ENCODE data around the gene ZNF524.

The ZNF524 gene

DNA sequence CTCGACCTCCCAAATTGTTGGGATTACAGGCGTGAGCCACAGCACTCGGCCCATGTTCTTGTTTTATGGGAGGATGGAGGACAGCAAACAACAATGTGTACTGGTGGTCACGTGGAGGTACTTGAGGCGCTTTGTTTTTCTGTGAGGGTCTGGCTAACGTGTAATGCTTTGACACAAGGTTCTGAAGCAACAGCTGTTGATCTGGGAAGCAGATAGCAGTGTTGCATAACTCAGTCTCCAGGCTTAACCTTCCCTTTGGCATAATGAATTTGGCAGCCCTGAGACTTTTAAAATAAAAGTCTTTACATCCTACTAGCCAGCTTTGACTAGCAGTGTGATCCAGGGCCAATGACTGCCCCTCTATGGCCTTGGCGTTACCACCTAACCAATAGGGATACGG is 33.8 kb downstream of the ZNF524 start:
- no peak for DNase-seq (ENCODE audit: extremely low read depth, low read depth)
- TF ChIP-seq, protein P1, sequence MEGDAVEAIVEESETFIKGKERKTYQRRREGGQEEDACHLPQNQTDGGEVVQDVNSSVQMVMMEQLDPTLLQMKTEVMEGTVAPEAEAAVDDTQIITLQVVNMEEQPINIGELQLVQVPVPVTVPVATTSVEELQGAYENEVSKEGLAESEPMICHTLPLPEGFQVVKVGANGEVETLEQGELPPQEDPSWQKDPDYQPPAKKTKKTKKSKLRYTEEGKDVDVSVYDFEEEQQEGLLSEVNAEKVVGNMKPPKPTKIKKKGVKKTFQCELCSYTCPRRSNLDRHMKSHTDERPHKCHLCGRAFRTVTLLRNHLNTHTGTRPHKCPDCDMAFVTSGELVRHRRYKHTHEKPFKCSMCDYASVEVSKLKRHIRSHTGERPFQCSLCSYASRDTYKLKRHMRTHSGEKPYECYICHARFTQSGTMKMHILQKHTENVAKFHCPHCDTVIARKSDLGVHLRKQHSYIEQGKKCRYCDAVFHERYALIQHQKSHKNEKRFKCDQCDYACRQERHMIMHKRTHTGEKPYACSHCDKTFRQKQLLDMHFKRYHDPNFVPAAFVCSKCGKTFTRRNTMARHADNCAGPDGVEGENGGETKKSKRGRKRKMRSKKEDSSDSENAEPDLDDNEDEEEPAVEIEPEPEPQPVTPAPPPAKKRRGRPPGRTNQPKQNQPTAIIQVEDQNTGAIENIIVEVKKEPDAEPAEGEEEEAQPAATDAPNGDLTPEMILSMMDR (IDR thresholded peaks at IDR 0.05; ENCODE audit: low read depth, low read length), result no peak

DNA sequence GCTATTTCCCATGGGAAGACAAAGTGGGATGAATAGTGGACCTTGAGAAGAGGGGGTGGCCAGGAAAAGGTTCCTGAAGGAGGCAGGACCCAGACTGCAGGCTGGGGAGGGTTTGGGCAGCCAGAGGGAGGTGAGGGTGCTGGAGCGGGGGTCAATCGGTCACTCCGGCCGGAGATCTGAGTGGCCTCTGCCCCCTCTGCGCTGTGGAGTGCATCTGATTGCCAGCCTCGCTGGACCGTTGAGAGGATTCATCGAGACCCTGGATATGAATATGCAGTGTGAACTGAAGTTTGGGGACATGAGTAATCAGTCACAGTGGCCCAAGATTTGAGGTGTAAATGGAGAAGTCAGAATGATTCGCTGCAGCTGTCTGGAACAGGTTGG is 35.2 kb downstream of the ZNF524 start:
- no peak for DNase-seq (ENCODE audit: extremely low read depth, low read depth)
- TF ChIP-seq, protein P1 (IDR thresholded peaks at IDR 0.05; ENCODE audit: low read depth, low read length), result no peak

DNA sequence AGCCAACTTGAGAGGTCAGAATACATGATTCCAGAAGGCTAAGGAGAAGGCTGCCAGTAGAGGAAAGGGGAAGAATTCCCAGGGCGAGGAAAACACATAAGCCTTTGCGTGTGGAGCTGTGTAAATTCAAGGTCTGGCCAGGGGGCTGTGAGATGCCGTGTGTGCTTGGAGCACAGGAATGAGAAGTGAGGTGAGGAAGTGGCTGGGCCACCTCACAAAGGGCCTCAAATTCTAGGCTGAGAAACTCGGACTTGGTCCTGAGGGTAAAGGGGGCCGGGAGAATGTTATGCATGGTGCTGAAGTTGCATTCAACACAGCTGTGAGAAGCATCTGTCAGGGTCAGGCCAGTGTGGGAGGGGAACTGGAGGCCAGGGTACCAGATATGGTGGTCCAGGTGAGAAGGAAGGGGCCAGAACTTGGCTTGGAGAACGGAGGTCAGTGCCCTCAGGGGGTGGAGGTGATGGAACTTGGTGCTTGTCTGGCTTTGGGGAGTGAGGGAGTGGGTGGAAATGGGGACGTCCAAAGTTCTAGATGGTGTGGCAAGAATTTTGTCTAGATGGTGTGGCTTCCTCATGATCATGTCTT is 35.9 kb downstream of the ZNF524 start:
- DNase-seq (ENCODE audit: extremely low read depth, low read depth), result no peak
- TF ChIP-seq, protein P1 (IDR thresholded peaks at IDR 0.05; ENCODE audit: low read depth, low read length), result no peak

DNA sequence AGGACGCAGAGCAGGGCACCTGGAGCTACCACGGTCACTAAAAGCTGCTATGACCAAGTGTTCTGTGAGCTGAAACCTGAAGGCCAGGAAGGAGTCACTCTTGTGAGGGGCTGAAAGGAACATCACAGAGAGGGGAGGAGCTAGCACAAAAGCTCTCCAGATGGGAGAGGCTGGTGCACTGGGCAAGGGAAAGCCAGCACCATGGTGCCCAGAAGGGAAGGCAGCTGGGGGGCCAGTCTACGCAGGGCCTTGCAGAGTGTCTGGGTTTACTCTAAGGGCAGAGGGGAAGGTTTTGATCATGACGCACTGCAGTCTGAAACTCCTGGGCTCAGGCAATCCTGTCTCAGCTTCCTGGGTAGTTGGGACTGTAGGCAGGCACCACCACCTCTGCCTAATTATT is 36.6 kb downstream of the ZNF524 start:
- TF ChIP-seq, protein P1 (IDR thresholded peaks at IDR 0.05; ENCODE audit: low read depth, low read length), result no peak
- no peak for DNase-seq (ENCODE audit: extremely low read depth, low read depth)

DNA sequence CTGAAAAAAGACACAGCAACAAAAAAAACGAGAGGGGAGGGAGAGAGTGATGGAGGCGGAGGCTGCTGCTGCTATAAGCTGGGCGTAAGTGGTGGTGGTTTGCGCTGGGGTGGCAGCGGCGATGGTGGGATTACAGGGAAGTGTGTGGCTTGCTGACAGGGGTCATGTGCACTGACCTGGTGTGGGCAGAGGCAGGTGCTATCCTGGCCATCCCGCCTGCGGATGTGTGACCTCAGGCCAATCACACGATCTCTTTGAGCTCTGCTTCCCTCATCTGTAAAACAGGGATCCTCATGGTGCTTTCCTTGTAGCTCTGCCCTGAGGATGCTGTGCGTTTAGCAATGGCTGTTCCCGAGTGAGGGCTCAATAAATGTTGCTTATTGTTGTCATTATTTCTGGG is 37.4 kb downstream of the ZNF524 start:
- TF ChIP-seq, protein P1 (IDR thresholded peaks at IDR 0.05; ENCODE audit: low read depth, low read length), result no peak
- DNase-seq (ENCODE audit: extremely low read depth, low read depth), result no peak

DNA sequence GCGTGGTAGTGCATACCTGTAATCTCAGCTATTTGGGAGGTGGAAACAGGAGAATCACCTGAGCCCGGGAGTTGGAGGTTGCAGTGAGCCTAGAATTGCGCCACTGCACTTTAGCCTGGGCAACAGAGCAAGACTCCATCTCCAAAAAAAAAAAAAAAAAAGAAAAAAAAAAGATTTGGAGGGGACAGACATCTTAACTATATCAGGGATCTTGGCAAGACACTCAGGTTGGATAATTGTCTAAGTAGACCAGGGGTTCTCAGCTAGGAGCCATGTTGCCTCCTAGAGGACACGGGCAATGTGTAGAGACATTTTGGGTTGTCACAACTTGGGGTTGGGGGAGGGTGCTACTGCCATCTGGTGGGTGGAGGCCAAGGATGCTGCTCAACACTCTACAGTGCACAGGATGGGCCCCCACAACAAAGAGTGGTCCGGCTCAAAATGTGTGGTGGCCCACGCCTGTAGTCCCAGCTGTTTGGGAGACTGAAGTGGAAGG is 38.8 kb downstream of the ZNF524 start:
- no peak for DNase-seq (ENCODE audit: extremely low read depth, low read depth)
- TF ChIP-seq, protein P1 (IDR thresholded peaks at IDR 0.05; ENCODE audit: low read depth, low read length), result peak; percentile 42

DNA sequence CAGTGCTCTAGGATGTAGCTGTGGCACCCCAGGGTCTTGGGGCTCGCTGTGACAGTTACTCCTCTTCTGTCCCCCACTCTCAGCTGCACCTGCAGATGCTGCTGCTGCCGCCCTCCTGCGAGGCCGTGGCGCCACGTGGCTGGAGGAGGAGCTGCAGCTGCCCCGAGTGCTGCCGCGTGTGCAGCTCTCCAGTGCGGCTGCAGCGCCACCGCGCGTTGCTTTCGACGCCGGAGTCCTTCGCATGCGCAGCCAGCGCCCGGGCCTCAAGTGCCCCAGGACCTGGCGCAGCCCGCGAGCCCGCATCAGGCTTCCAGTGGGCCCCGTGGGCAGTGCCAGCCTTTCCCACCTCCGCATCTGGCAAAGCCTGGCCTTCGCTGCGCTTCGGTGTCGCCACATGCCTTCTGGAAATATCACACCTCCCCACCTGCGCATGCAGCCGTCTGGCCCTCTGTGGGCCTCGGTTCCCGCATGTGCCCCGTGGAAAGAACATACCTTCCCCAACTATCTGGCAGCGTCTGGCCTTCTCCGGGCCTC is 40.0 kb downstream of the ZNF524 start:
- DNase-seq (ENCODE audit: extremely low read depth, low read depth), result no peak
- TF ChIP-seq, protein P1 (IDR thresholded peaks at IDR 0.05; ENCODE audit: low read depth, low read length), result peak; percentile 51
